Lung (tissue), 12 donors: Measurements from ENCODE around the gene FOXP4. TPM values are rescaled to one million over a fixed set of nuclear protein-coding genes. Genes with fewer than 3 reads are reported as not detected.

Source experiments
- ATAC-seq: fragments of 200-7000 bp; cut with Tn5 transposase; one replicate; pipeline ENCODE4 v1.9.1; 2020; ENCODE audit warnings: moderate number of reproducible peaks; ENCODE audit not compliant: insufficient read depth, low FRiP score
- DNase-seq, 3 donors: peaks; one replicate each; pipeline ENCODE4 v3.0.0-alpha.2; 2013 to 2017
- H3K27ac ChIP-seq, 2 donors: one replicate each; pipeline ENCODE4 v1.5.1; 2013; ENCODE audit warnings: mild to moderate bottlenecking in 2 of 2, moderate library complexity in 2 of 2, control low read depth in 1 of 2, inconsistent platforms in 1 of 2, low read depth in 1 of 2, low read length in 1 of 2
- H3K27me3 ChIP-seq, 3 donors: one replicate each; pipeline ENCODE4 v1.5.1; 2013; ENCODE audit warnings: low read length in 2 of 3; ENCODE audit not compliant: control insufficient read depth in 3 of 3, insufficient read depth in 3 of 3
- H3K36me3 ChIP-seq, 4 donors: one replicate each; pipeline ENCODE4 v1.5.1; 2013; ENCODE audit warnings: low read length in 4 of 4, mild to moderate bottlenecking in 1 of 4, moderate library complexity in 1 of 4; ENCODE audit not compliant: control insufficient read depth in 4 of 4, insufficient read depth in 4 of 4
- H3K4me1 ChIP-seq, 5 donors: one replicate each; pipeline ENCODE4 v1.5.1; 2013; ENCODE audit warnings: low read length in 5 of 5, mild to moderate bottlenecking in 2 of 5, moderate library complexity in 1 of 5; ENCODE audit not compliant: control insufficient read depth in 5 of 5, insufficient read depth in 5 of 5
- H3K4me3 ChIP-seq: one replicate; pipeline ENCODE4 v1.5.1; 2013; ENCODE audit warnings: mild to moderate bottlenecking, control low read depth, moderate library complexity
- H3K9ac ChIP-seq, 2 donors: one replicate each; pipeline ENCODE4 v1.5.1; 2013; ENCODE audit warnings: low read length in 2 of 2, control low read depth in 1 of 2; ENCODE audit not compliant: insufficient read depth in 1 of 2
- H3K9me3 ChIP-seq, 4 donors: one replicate each; pipeline ENCODE4 v1.5.1; 2013; ENCODE audit warnings: low read length in 3 of 4, mild to moderate bottlenecking in 1 of 4, moderate library complexity in 1 of 4; ENCODE audit not compliant: control insufficient read depth in 4 of 4, insufficient read depth in 3 of 4
- WGBS, 2 donors: extraction: QIAGEN DNeasy Blood & Tissue Kit; methylation state at CpG; one replicate each; pipeline ENCODE4 v1.1.7; 2013; 5-methylcytosine and 5-hydroxymethylcytosine counted together
- polyA plus RNA-seq, 2 donors: library from polyadenylated mRNA; stranded (reverse); fragments of 200-250 nt; gene quantifications; one replicate each; pipeline ENCODE4 v1.2.1, GENCODE V29; 2013
- total RNA-seq, 2 donors: library from RNA; depleted of rRNA in 1 of 2; stranded (reverse); fragments of >200 nt in 1 of 2; gene quantifications; one replicate each; pipeline ENCODE4 v1.2.1, GENCODE V29; 2014 to 2021
- TF ChIP-seq, protein P1 (sequence below): IDR thresholded peaks from 2 replicates; pipeline ENCODE4 v1.5.1; 2012; ENCODE audit warnings: mild to moderate bottlenecking; ENCODE audit errors: control extremely low read depth, extremely low read depth
- donor health status: control.
- donor health status: control.
- donor health status: Bipolar disorder and iron deficiency.
- donor health status: healthy.
- donor health status: DM: yes; HTN: yes; CAD: no.

The FOXP4 gene
- total and polyA plus RNA-seq, 4 donors: 12.8 to 35.0 (median 22.2) TPM

DNA sequence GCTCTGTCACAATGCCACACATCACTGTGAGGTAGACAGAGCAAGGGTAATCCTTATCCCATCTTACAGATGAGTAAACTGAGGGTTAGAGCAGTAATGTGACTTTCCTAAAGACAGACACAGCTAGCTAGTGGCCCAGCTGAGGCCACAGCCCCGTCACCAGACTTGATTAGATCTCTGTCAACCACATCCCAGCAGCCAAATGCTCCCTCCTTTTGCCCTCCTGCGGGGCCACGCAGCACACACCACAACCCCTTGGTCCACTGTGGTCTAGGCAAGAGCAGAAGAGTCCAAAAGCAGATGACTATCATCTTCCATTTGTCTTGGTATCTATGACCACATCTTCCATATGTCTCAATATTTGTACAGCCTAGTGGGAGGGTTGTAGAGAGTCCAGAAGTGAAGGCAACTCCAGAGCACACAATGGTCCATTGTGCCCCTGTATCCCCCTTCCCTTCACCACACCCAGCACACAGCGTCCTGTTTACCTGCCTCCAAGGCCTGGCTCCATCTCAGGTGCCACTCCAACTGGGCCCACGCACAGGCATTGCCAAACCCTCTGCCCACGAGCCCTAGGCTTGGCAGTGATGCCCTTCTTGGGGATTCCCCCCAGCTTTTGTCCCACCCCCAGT lies 47.1 kb upstream of the FOXP4 start:
- H3K9ac ChIP-seq: no peak overlapping the region
- no peaks in the 10 kb centered on the region for H3K9me3 ChIP-seq
- DNase-seq (no peak), ATAC-seq (no peak)
- no peak overlapping the region for H3K27ac ChIP-seq
- H3K4me3 ChIP-seq: no peak overlapping the region
- TF ChIP-seq, protein P1, sequence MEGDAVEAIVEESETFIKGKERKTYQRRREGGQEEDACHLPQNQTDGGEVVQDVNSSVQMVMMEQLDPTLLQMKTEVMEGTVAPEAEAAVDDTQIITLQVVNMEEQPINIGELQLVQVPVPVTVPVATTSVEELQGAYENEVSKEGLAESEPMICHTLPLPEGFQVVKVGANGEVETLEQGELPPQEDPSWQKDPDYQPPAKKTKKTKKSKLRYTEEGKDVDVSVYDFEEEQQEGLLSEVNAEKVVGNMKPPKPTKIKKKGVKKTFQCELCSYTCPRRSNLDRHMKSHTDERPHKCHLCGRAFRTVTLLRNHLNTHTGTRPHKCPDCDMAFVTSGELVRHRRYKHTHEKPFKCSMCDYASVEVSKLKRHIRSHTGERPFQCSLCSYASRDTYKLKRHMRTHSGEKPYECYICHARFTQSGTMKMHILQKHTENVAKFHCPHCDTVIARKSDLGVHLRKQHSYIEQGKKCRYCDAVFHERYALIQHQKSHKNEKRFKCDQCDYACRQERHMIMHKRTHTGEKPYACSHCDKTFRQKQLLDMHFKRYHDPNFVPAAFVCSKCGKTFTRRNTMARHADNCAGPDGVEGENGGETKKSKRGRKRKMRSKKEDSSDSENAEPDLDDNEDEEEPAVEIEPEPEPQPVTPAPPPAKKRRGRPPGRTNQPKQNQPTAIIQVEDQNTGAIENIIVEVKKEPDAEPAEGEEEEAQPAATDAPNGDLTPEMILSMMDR: no peak
- H3K27me3 ChIP-seq: peaks cover 0 to 3% (median 2%) of the 10 kb centered on the region in 3 donors
- H3K4me1 ChIP-seq: peaks cover 0 to 28% (median 9%) of the 10 kb centered on the region in 5 donors
- no peaks in the 10 kb centered on the region for H3K36me3 ChIP-seq
- WGBS, 2 donors: 78 to 84% methylated on average over 6 of the region's 6 CpGs

DNA sequence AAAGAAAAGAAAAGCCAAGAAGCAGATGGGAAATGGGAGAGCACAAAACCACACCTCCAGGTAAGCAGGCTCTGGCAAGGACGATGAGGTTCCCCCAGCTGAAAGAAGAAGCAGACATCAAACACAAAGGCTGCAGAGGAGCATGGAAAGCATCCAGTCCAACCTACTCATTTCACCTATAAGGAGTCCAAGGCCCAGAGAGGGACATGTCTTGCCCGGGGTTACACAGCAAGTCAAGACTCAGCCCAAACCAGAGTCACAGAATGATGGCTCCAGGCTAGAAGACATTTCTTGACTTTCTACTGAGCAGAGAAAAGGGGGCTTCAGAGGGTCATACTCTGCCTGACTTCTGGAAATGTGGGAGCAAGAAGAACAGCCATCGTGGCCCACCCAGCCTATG lies 45.6 kb upstream of the FOXP4 start:
- TF ChIP-seq, protein P1: no peak
- H3K9me3 ChIP-seq: no peaks in the 10 kb centered on the region
- no peak for ATAC-seq
- peaks cover 0 to 35% (median 13%) of the 10 kb centered on the region in 5 donors for H3K4me1 ChIP-seq
- H3K9ac ChIP-seq: no peak overlapping the region
- peaks cover 0 to 3% (median 0%) of the 10 kb centered on the region in 3 donors for H3K27me3 ChIP-seq
- no peak overlapping the region for H3K27ac ChIP-seq
- no peaks in the 10 kb centered on the region for H3K36me3 ChIP-seq
- DNase-seq: no peak
- no peak overlapping the region for H3K4me3 ChIP-seq
- WGBS, 2 donors: 60 to 63% methylated on average over 3 of the region's 3 CpGs

DNA sequence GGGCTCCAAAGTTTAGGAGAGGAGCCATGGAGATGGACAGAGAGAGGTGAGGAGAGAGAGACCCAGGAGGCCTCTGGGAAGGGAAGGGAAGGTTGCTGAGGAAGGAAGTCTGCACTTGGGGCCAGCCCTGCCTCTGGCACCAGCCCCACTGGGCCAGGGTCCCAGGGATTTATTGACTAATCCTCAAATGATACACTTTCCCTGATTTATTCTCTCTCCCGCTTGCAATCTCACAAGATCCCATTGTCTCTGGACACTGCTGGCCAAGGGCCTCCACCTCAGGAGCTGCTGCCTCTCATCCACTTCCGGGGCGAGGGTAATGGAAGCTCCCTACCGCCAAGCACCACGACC lies 43.6 kb upstream of the FOXP4 start:
- WGBS, 2 donors: 57 to 58% methylated on average over 5 of the region's 5 CpGs
- Histone ChIP-seq H3K9ac (no peak overlapping the region), H3K9me3 (no peaks in the 10 kb centered on the region), H3K27ac (peak overlapping the region in 1 of 2 donors; percentile 65), H3K4me1 (peaks cover 0 to 45% (median 21%) of the 10 kb centered on the region in 5 donors), H3K36me3 (no peaks in the 10 kb centered on the region), H3K27me3 (peaks cover 0 to 2% (median 0%) of the 10 kb centered on the region in 3 donors), H3K4me3 (no peak overlapping the region)
- peak; percentile 50 to 75 (median 53) for DNase-seq
- TF ChIP-seq, protein P1: no peak
- ATAC-seq: no peak
